Esophagus muscularis mucosa (tissue), 4 donors: Measurements from ENCODE around the gene CD69. TPM values are rescaled to one million over a fixed set of nuclear protein-coding genes. Genes with fewer than 3 reads are reported as not detected.
A peak's percentile ranks its signal among the peaks of the same experiment; 100 is the strongest.
"Not testable (repeated sequence)": the region's sequence is repeated elsewhere in the genome, so short reads cannot be mapped to it uniquely, and the experiment has no call there.

Source experiments
- DNase-seq: peaks from one replicate; pipeline ENCODE4 v3.0.0-alpha.2; 2017; ENCODE audit errors: extremely low spot score
- H3K27ac ChIP-seq, 4 donors: fragments of 200-600 bp; sonication (generic); replicated peaks in 1 of 4; 1 replicate in 3 of 4; 2 replicates in 1 of 4; pipeline ENCODE4 v1.5.1; 2016 to 2019; ENCODE audit warnings: mild to moderate bottlenecking in 1 of 4
- H3K27me3 ChIP-seq, 4 donors: fragments of 200-600 bp; sonication (generic); one replicate each; pipeline versions ENCODE4 v1.5.1 to v1.6.0; 2016 to 2019
- H3K36me3 ChIP-seq, 4 donors: fragments of 200-600 bp; sonication (generic); one replicate each; pipeline ENCODE4 v1.5.1; 2016 to 2019
- H3K4me1 ChIP-seq, 4 donors: fragments of 200-600 bp; sonication (generic); one replicate each; pipeline ENCODE4 v1.5.1; 2016 to 2019
- H3K4me3 ChIP-seq, 4 donors: fragments of 200-600 bp; sonication (generic); 1 replicate in 2 of 4; 2 replicates in 2 of 4; pipeline ENCODE4 v1.5.1; 2016 to 2019; ENCODE audit warnings: mild to moderate bottlenecking in 4 of 4, moderate library complexity in 1 of 4
- H3K9me3 ChIP-seq, 4 donors: fragments of 200-600 bp; sonication (generic); 1 replicate in 3 of 4; 2 replicates in 1 of 4; pipeline ENCODE4 v1.5.1; 2016 to 2019
- EP300 ChIP-seq: sonication (generic); formaldehyde crosslinking; IDR thresholded peaks from one replicate; pipeline ENCODE4 v1.6.1; 2017; ENCODE audit warnings: antibody characterized with exemption
- POLR2A ChIP-seq: fragments of 450-650 bp; IDR thresholded peaks from one replicate; pipeline ENCODE4 v1.6.1; 2017; ENCODE audit warnings: antibody characterized with exemption, moderate library complexity, mild to moderate bottlenecking, low read depth
- POLR2AphosphoS5 ChIP-seq, 2 donors: sonication (generic); formaldehyde crosslinking; IDR thresholded peaks; one replicate each; pipeline ENCODE4 v1.6.1; 2017; ENCODE audit warnings: antibody characterized with exemption in 2 of 2
- WGBS: methylation state at CpG from one replicate; pipeline ENCODE4 v1.1.5; 2018; 5-methylcytosine and 5-hydroxymethylcytosine counted together
- intact Hi-C: fragments of 100-400 bp; cut with DNase I; formaldehyde crosslinking; loops from one replicate; pipeline ENCODE4 v1.15.1; 2023
- total RNA-seq, 4 donors: library from RNA; depleted of rRNA; stranded (reverse); fragments of >200 nt; gene quantifications; one replicate each; pipeline versions ENCODE4 v1.1.0 to v1.2.1, GENCODE V29; 2016
- TF ChIP-seq, protein P1 (sequence below), 3 experiments: fragments of 200-600 bp in 2 of 3; fragments of 450-650 bp in 1 of 3; sonication (generic) in 2 of 3; IDR thresholded peaks; one replicate each; pipeline ENCODE4 v1.5.1; 2017 to 2019; ENCODE audit warnings: antibody characterized with exemption in 3 of 3, mild to moderate bottlenecking in 2 of 3, moderate library complexity in 1 of 3

CD69 gene
- total RNA-seq, 4 donors from 2014 or later: 0.65 to 3.3 (median 2.7) TPM

DNA sequence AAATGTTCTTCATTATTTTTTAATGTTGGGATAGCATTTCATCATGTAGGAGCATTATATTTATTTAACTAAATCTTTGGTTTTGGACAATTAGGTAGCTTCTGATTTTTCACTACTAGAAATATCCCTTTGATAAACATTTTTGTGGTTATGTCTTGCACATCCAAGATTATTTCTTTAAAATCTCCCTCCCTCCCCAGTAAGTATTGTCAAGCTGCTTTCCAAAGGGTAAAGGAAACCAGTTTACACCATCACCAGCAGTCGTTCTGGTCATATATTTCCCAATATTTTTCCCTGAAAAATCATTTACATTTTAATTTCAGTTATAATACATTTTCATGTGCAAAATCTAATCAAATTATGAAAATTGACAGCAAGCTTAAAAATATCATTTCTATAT lies 11.1 kb downstream of the CD69 start:
- no peak for DNase-seq
- H3K36me3 ChIP-seq: no peaks in the 10 kb centered on the region
- TF ChIP-seq POLR2A (no peak), POLR2AphosphoS5 (IDR thresholded peaks at IDR 0.05) (no peak), EP300 (no peak)
- TF ChIP-seq, protein P1, sequence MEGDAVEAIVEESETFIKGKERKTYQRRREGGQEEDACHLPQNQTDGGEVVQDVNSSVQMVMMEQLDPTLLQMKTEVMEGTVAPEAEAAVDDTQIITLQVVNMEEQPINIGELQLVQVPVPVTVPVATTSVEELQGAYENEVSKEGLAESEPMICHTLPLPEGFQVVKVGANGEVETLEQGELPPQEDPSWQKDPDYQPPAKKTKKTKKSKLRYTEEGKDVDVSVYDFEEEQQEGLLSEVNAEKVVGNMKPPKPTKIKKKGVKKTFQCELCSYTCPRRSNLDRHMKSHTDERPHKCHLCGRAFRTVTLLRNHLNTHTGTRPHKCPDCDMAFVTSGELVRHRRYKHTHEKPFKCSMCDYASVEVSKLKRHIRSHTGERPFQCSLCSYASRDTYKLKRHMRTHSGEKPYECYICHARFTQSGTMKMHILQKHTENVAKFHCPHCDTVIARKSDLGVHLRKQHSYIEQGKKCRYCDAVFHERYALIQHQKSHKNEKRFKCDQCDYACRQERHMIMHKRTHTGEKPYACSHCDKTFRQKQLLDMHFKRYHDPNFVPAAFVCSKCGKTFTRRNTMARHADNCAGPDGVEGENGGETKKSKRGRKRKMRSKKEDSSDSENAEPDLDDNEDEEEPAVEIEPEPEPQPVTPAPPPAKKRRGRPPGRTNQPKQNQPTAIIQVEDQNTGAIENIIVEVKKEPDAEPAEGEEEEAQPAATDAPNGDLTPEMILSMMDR (IDR thresholded peaks at IDR 0.05): no peak
- no peak overlapping the region for H3K27ac ChIP-seq
- peaks cover 0 to 4% (median 0%) of the 10 kb centered on the region in 4 donors for H3K27me3 ChIP-seq
- no peaks in the 10 kb centered on the region for H3K9me3 ChIP-seq
- intact Hi-C loops: loop anchor here (5.0 kb wide), 2 partner anchors 178 to 393 kb away; no protein-coding TSS in a partner anchor
- WGBS: 50% methylated on average over 1 of the region's 1 CpG
- peaks cover 0 to 8% (median 1%) of the 10 kb centered on the region in 4 donors for H3K4me1 ChIP-seq
- H3K4me3 ChIP-seq: no peak overlapping the region

DNA sequence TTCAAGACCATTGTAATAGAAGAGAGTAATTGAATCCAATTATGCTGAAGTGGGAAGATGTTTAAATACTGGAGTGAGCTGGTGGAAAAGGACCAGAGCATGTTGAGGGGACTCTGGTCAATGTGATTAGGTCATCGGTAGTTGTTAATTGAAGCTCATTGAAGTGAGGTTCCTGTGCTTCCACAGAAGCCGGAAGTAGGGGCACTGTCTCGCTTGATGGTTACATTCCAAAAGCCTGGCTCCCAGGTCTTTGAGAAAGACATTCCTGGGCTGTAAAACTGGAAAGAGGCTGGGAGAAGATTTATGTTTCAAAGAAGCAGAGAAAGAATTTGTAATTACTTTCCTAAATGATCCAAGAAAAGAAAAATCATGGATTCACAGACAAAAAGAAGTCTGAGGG lies 15.5 kb downstream of the CD69 start:
- H3K27me3 ChIP-seq: peaks cover 0 to 10% (median 0%) of the 10 kb centered on the region in 4 donors
- no peaks in the 10 kb centered on the region for H3K36me3 ChIP-seq
- peaks cover 0 to 6% (median 2%) of the 10 kb centered on the region in 4 donors for H3K4me1 ChIP-seq
- intact Hi-C loops: loop anchor here (5.0 kb wide), 1 partner anchor 182 kb away; no protein-coding TSS in a partner anchor
- H3K27ac ChIP-seq: no peak overlapping the region
- no peak for DNase-seq
- H3K9me3 ChIP-seq: no peaks in the 10 kb centered on the region
- WGBS: 79% methylated on average over 3 of the region's 3 CpGs
- no peak overlapping the region for H3K4me3 ChIP-seq
- TF ChIP-seq, protein P1 (IDR thresholded peaks at IDR 0.05): no peak
- TF ChIP-seq POLR2A (no peak), EP300 (no peak), POLR2AphosphoS5 (IDR thresholded peaks at IDR 0.05) (no peak)

DNA sequence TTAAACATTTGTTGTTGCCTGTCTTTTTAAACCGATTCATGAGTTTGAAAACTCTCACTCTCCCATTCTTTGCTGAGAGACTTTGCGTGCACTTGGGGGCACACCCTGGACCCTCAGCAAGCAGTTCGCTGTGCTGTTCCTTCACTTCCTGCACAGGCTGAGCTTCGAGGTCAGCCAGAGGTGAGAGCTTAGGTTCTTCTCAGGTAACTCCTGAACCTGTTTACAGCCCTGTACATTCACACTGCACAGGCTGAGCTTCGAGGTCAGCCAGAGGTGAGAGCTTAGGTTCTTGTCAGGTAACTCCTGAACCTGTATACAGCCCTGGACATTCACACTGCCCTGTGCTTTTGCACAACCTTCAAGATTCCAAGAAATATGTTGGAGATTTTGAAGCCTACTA lies 18.0 kb downstream of the CD69 start:
- Histone ChIP-seq H3K27ac (no peak overlapping the region), H3K9me3 (no peaks in the 10 kb centered on the region), H3K27me3 (peaks cover 0 to 6% (median 0%) of the 10 kb centered on the region in 4 donors), H3K4me3 (no peak overlapping the region), H3K36me3 (no peaks in the 10 kb centered on the region), H3K4me1 (peaks cover 0 to 12% (median 5%) of the 10 kb centered on the region in 4 donors)
- no peak for DNase-seq
- intact Hi-C loops: no loop called here
- no peak for TF ChIP-seq EP300
- 68% methylated on average over 5 of the region's 5 CpGs for WGBS

DNA sequence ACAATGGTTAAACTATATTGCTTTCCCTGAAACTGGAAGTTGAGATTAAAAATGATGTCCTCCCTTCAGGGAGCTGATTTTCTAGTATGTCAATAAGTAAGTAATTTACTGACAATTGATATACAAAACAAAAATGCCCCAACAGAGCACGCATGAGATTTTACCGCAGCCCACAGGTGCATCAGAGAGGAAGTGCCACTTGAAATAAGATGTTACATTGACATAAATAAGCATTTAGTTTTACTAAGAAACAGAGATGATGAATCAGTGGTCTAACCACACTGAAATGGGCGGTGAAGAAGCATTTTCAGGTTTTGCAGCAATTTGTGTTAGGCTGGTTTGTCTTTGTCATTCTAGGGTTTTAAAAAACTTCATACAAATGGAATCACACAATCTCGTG lies 19.0 kb downstream of the CD69 start:
- H3K27me3 ChIP-seq: peaks cover 0 to 6% (median 0%) of the 10 kb centered on the region in 4 donors
- H3K36me3 ChIP-seq: no peaks in the 10 kb centered on the region
- TF ChIP-seq POLR2AphosphoS5 (IDR thresholded peaks at IDR 0.05) (no peak), POLR2A (no peak), EP300 (no peak)
- TF ChIP-seq, protein P1 (IDR thresholded peaks at IDR 0.05): no peak
- no peaks in the 10 kb centered on the region for H3K9me3 ChIP-seq
- H3K4me1 ChIP-seq: peaks cover 0 to 12% (median 6%) of the 10 kb centered on the region in 4 donors
- DNase-seq: no peak
- H3K27ac ChIP-seq: no peak overlapping the region
- intact Hi-C loops: no loop called here
- H3K4me3 ChIP-seq: no peak overlapping the region
- WGBS: 72% methylated on average over 4 of the region's 4 CpGs

DNA sequence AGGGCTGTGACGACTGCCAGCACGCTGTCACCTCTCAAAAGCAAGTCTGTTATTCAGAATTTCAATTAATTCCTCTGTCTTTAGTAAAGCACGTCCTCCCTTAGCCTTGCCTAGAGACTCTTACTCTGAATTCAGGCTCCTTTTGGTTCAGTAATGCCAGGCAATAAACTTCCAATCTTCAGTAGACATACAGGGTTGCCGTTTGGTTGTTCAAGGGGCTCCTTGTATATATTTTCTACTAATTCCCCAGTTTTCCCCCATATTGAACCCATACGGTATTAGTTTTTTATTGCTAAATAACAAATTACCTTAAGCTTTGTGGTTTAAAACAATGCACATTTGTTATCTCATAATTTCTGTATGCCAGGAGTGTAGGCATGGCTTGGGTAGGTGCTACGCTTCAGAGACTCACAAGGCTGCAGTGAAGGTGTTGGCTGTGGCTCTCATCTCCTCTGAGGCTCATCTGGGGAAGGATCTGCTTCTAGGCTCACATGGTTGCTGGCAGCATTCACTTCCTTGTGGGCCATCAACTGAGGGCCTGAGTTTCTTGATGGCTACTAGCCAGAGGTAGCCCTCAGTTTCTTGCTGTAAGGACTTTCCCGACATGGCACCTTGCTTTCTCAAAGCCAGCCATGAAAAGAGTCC lies 20.5 kb downstream of the CD69 start:
- no peaks in the 10 kb centered on the region for H3K9me3 ChIP-seq
- intact Hi-C loops: no loop called here
- peak overlapping the region; percentile 40 to 55 (median 48) for H3K4me3 ChIP-seq
- H3K27me3 ChIP-seq: peaks cover 0 to 6% (median 0%) of the 10 kb centered on the region in 4 donors
- peaks cover 0 to 12% (median 8%) of the 10 kb centered on the region in 4 donors for H3K4me1 ChIP-seq
- no peaks in the 10 kb centered on the region for H3K36me3 ChIP-seq
- 84% methylated on average over 7 of the region's 7 CpGs for WGBS
- no peak for DNase-seq
- H3K27ac ChIP-seq: peak overlapping the region in 1 of 4 donors; percentile 55
- TF ChIP-seq EP300: no peak
- TF ChIP-seq, protein P1 (IDR thresholded peaks at IDR 0.05): no peak
- TF ChIP-seq POLR2A: no peak
- TF ChIP-seq POLR2AphosphoS5 (IDR thresholded peaks at IDR 0.05): no peak

DNA sequence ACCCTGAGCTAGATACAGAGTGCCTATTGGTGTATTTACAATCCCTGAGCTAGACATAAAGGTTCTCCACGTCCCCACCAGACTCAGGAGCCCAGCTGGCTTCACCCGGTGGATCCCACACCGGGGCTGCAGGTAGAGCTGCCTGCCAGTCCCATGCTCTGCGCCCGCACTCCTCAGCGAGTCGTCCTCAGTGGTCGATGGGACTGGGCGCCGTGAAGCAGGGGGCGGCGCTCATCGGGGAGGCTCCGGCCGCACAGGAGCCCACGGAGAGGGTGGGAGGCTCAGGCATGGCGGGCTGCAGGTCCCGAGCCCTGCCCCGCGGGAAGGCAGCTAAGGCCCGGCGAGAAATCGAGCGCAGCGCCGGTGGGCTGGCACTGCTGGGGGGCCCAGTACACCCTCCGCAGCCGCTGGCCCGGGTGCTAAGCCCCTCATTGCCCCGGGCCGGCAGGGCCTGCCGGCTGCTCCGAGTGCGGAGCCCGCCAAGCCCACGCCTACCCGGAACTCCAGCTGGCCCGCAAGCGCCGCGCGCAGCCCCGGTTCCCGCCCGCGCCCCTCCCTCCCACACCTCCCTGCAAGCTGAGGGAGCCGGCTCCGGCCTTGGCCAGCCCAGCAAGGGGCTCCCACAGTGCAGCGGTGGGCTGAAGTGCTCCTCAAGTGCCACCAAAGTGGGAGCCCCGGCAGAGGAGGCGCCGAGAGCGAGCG lies 21.1 kb downstream of the CD69 start:
- H3K27me3 ChIP-seq, H3K9me3 ChIP-seq, intact Hi-C loops, DNase-seq, H3K36me3 ChIP-seq: not testable (repeated sequence)
- Histone ChIP-seq H3K4me1 (peaks cover 0 to 12% (median 8%) of the 10 kb centered on the region in 4 donors), H3K27ac (peak overlapping the region in 1 of 4 donors; percentile 55), H3K4me3 (peak overlapping the region; percentile 40 to 55 (median 48))
- 60% methylated on average over 29 of the region's 54 CpGs for WGBS

DNA sequence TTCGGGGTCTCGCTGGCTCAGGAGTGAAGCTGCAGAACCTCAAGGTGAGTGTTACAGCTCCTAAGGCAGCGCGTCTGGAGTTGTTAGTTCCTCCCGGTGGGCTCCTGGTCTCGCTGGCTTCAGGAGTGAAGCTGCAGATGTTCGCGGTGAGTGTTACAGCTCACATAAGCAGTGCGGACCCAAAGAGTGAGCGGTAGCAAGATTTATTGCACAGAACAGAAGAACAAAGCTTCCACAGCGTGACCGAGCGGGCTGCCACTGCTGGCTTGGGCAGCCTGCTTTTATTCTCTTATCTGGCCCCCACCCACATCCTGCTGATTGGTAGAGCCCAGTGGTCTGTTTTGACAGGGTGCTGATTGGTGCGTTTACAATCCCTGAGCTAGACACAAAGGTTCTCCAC lies 21.8 kb downstream of the CD69 start:
- H3K9me3 ChIP-seq, intact Hi-C loops, H3K36me3 ChIP-seq, H3K27ac ChIP-seq, H3K4me3 ChIP-seq, DNase-seq, H3K27me3 ChIP-seq: not testable (repeated sequence)
- 93% methylated on average over 12 of the region's 14 CpGs for WGBS
- H3K4me1 ChIP-seq: peaks cover 0 to 12% (median 8%) of the 10 kb centered on the region in 4 donors
